ENCODE results near the gene GUK1. TPM values are rescaled to one million over a fixed set of nuclear protein-coding genes. Genes with fewer than 3 reads are reported as not detected.
A peak's percentile ranks its signal among the peaks of the same experiment; 100 is the strongest.

GUK1 gene
- total RNA-seq, 2 experiments from 2014 or later, result 289 to 327 TPM

DNA sequence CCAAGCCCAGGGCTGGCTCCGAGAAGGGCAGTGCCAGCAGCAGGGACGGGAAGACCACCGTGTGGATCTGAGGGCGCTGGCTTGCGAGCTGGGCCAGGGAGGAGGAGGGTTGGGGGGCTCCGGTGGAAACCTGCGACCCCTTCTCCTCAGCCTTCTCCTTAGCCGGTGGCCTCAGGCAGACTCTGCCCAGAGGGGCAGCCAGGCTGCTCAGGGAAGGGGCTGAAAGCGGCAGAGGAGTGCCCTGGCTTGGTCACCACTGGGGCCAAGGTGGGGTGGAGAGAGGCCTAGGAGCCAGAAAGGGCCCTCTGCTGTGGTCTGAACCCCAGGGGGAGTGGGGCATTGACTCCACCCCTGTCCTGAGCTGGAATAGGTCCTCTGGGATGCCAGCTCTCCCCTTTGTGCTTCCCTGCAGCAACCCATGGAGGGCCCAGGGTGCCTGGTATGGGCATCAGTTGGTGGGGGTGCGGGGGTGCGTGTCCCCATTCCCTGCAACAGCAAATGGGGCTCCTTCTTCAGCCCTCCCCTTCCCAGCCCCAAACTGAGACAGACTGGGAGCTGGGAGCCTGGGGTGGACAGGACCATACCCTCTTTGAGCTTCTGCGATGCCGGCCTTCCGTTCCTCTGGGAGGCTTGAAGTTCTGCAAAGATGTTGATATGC is 19.1 kb downstream of the GUK1 start:
- no peak for ATAC-seq (ENCODE audit: low read depth)
- no peaks in the 10 kb centered on the region for H3K27me3 Mint-ChIP-seq
- no peak for DNase-seq
- H3K4me3 Mint-ChIP-seq, result no peak overlapping the region
- POLR2A ChIA-PET, result interaction anchor here (0.6 to 0.8 kb wide), 2 partner anchors 19 to 21 kb away, joined by 3 to 4 read pairs; no protein-coding TSS in a partner anchor
- no peaks in the 10 kb centered on the region for H3K36me3 Mint-ChIP-seq
- H3K27ac Mint-ChIP-seq, result no peak overlapping the region
- peaks cover 30% of the 10 kb centered on the region for H3K4me1 Mint-ChIP-seq
- no peaks in the 10 kb centered on the region for H3K9me3 Mint-ChIP-seq

DNA sequence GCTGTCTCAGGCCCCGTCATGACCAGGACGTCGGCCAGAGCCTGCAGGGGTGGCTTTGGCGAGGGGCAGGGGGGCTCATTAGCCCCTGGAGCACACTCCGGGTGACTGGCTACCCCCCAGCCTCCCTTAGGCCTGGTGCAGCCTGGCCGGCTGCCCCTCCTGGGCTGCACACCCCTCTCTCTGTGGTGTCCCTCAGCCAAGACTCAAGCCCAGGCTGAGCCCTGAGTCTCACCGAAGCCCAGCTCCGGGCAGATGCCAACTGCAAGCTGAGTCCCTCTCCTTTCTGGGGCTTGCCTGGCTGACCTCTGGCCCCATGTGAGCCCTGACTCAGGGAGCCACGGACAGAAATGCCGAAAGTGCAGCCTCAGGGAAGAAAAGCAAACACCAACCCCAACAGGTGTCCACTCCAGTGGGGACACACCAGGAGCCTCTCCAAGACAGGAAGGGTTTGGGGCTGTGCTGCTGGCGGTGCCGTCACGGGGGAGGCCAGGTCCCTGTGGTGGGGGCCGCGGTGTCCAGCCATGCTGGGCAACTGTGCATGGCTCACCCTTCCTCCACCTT is 20.2 kb downstream of the GUK1 start:
- Mint-ChIP-seq H3K27me3 (no peaks in the 10 kb centered on the region), H3K9me3 (no peaks in the 10 kb centered on the region), H3K4me3 (no peak overlapping the region), H3K27ac (no peak overlapping the region), H3K36me3 (no peaks in the 10 kb centered on the region), H3K4me1 (peaks cover 35% of the 10 kb centered on the region)
- DNase-seq (no peak), ATAC-seq (ENCODE audit: low read depth) (no peak)
- POLR2A ChIA-PET, result interaction anchor here (1.3 kb wide), 1 partner anchor 20 kb away, joined by 6 read pairs; no protein-coding TSS in a partner anchor

DNA sequence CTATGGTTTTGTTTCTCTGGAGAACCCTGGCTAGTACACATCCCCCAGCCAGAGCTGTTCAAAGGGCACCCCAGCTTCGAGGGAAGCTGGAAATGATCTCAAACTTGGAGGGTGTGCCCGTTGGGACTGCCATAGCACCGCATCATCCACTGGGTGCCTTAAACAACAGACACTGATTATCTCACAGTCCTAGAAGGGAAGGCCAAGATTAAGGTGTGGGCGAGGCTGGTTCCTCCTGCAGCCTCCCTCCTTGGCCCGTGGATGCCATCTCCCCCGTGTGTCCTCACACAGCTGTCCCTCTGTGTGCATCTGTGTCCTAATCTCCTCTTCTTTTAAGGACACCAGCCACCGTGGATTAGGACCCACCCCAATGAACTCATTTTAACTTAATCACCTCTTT is 21.3 kb downstream of the GUK1 start:
- Mint-ChIP-seq H3K9me3 (no peaks in the 10 kb centered on the region), H3K4me1 (peaks cover 32% of the 10 kb centered on the region), H3K27me3 (no peaks in the 10 kb centered on the region), H3K4me3 (no peak overlapping the region), H3K27ac (peak overlapping the region; percentile 75), H3K36me3 (no peaks in the 10 kb centered on the region)
- DNase-seq (no peak), ATAC-seq (ENCODE audit: low read depth) (no peak)
- POLR2A ChIA-PET, result interaction anchor here (1.3 to 2.9 kb wide), 2 partner anchors 19 to 21 kb away, joined by 6 to 13 read pairs; no protein-coding TSS in a partner anchor

- Mint-ChIP-seq H3K27ac (peak overlapping the region; percentile 75), H3K9me3 (no peaks in the 10 kb centered on the region), H3K36me3 (no peaks in the 10 kb centered on the region), H3K4me3 (no peak overlapping the region), H3K27me3 (no peaks in the 10 kb centered on the region), H3K4me1 (peaks cover 35% of the 10 kb centered on the region)
- POLR2A ChIA-PET, result interaction anchor here (1.0 to 2.9 kb wide), 5 partner anchors 11 to 302 kb away, joined by 3 to 13 read pairs (median 4); partner anchors contain the start of gene GUK1
- ATAC-seq (ENCODE audit: low read depth), result no peak
- no peak for DNase-seq
These were observed 21.8 kb downstream of the GUK1 start for GRCh38 chr1:228161866-228162265.

GRCh38 chr1:228162286-228163006 is 22.4 kb downstream of the GUK1 start:
- peaks cover 32% of the 10 kb centered on the region for H3K4me1 Mint-ChIP-seq
- DNase-seq, result no peak
- H3K9me3 Mint-ChIP-seq, result no peaks in the 10 kb centered on the region
- H3K4me3 Mint-ChIP-seq, result peak overlapping the region; percentile 10
- no peaks in the 10 kb centered on the region for H3K36me3 Mint-ChIP-seq
- POLR2A ChIA-PET, result interaction anchor here (1.0 to 2.9 kb wide), 4 partner anchors 12 to 302 kb away, joined by 3 to 13 read pairs (median 4); partner anchors contain the start of gene GUK1
- peak overlapping the region; percentile 75 for H3K27ac Mint-ChIP-seq
- no peaks in the 10 kb centered on the region for H3K27me3 Mint-ChIP-seq
- ATAC-seq (ENCODE audit: low read depth), result no peak

GRCh38 chr1:228163007-228163753 is 23.1 kb downstream of the GUK1 start:
- H3K9me3 Mint-ChIP-seq, result no peaks in the 10 kb centered on the region
- no peaks in the 10 kb centered on the region for H3K27me3 Mint-ChIP-seq
- no peak for DNase-seq
- H3K27ac Mint-ChIP-seq, result peak overlapping the region; percentile 75
- POLR2A ChIA-PET, result interaction anchor here (0.6 to 2.9 kb wide), 5 partner anchors 10 to 57 kb away, joined by 3 to 13 read pairs (median 4); partner anchors contain the start of gene GUK1
- H3K4me3 Mint-ChIP-seq, result no peak overlapping the region
- H3K4me1 Mint-ChIP-seq, result peaks cover 33% of the 10 kb centered on the region
- no peaks in the 10 kb centered on the region for H3K36me3 Mint-ChIP-seq
- no peak for ATAC-seq (ENCODE audit: low read depth)

DNA sequence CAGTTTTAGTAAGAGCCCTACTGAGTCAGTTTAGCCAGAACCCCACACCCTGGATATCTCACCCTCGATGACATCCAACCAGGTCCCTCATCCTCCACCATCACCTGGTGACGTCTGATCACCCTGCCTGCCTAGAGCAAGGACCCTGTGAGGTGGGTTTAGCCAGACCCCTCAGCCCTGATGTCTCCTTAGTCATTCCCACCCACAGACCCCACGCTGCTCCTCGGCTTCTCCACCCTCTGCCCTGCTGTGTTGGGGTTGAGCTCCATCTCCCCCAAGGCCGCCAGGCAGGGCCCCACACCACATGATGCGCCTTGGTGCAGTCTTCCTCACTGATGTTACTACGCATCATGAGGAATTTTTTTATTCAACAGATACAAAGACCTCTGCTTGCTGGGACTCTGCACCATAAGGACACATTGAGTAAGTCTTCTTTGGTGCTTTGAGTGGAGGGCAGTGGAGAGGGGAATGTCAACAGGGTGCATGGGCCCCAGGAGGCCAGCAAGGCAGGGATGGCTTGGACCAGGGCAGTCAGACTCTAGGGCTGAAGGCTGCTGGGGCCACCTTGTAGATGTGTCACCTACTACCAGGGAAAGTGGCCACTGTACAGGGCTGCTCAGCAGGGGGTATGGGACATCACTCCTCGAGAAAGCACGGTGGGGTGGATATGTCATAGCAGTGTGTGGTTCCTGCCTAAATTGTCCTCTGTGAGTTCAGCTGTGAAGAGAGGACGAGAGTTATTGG is 23.9 kb downstream of the GUK1 start:
- POLR2A ChIA-PET, result interaction anchor here (0.6 to 3.3 kb wide), 7 partner anchors 10 to 82 kb away, joined by 3 to 62 read pairs (median 9); partner anchors contain the start of genes ARF1 and GUK1
- peaks cover 33% of the 10 kb centered on the region for H3K4me1 Mint-ChIP-seq
- peak overlapping the region; percentile 74 for H3K4me3 Mint-ChIP-seq
- no peak for ATAC-seq (ENCODE audit: low read depth)
- H3K27ac Mint-ChIP-seq, result peak overlapping the region; percentile 96
- H3K36me3 Mint-ChIP-seq, result no peaks in the 10 kb centered on the region
- H3K27me3 Mint-ChIP-seq, result no peaks in the 10 kb centered on the region
- no peaks in the 10 kb centered on the region for H3K9me3 Mint-ChIP-seq
- DNase-seq, result no peak

- peak overlapping the region; percentile 96 for H3K27ac Mint-ChIP-seq
- DNase-seq, result no peak
- peaks cover 34% of the 10 kb centered on the region for H3K4me1 Mint-ChIP-seq
- no peak for ATAC-seq (ENCODE audit: low read depth)
- peak overlapping the region; percentile 94 for H3K4me3 Mint-ChIP-seq
- POLR2A ChIA-PET, result interaction anchor here (1.0 to 3.3 kb wide), 14 partner anchors 8 to 322 kb away, joined by 3 to 62 read pairs (median 7); partner anchors contain the start of genes ARF1, GUK1, MRPL55 and TRIM11
- no peaks in the 10 kb centered on the region for H3K27me3 Mint-ChIP-seq
- no peaks in the 10 kb centered on the region for H3K36me3 Mint-ChIP-seq
- H3K9me3 Mint-ChIP-seq, result no peaks in the 10 kb centered on the region
These were observed 24.7 kb downstream of the GUK1 start for GRCh38 chr1:228164561-228165371.

- peaks cover 33% of the 10 kb centered on the region for H3K4me1 Mint-ChIP-seq
- DNase-seq (peak; percentile 100), ATAC-seq (ENCODE audit: low read depth) (peak; percentile 88)
- H3K9me3 Mint-ChIP-seq, result no peaks in the 10 kb centered on the region
- peak within 1 kb of the TSS; percentile 94 for H3K4me3 Mint-ChIP-seq
- POLR2A ChIA-PET, result interaction anchor here (0.7 to 3.3 kb wide), 16 partner anchors 9 to 321 kb away, joined by 3 to 62 read pairs (median 7); partner anchors contain the start of genes ARF1, GUK1, MRPL55 and TRIM11
- H3K27me3 Mint-ChIP-seq, result no peaks in the 10 kb centered on the region
- no peaks in the 10 kb centered on the region for H3K36me3 Mint-ChIP-seq
- H3K27ac Mint-ChIP-seq, result peak within 1 kb of the TSS; percentile 96
These were observed 25.5 kb downstream of the GUK1 start, which contains the start of gene IBA57 for GRCh38 chr1:228165372-228166169. Gene IBA57 (plus strand): TSS chr1:228165804. CDS start chr1:228165817, 13 bp downstream.

- H3K36me3 Mint-ChIP-seq, result no peaks in the 10 kb centered on the region
- no peaks in the 10 kb centered on the region for H3K9me3 Mint-ChIP-seq
- H3K4me1 Mint-ChIP-seq, result peaks cover 31% of the 10 kb centered on the region
- DNase-seq, result no peak
- POLR2A ChIA-PET, result interaction anchor here (0.8 to 3.3 kb wide), 10 partner anchors 10 to 297 kb away, joined by 3 to 62 read pairs (median 7); partner anchors contain the start of genes GUK1 and TRIM11
- H3K27ac Mint-ChIP-seq, result peak overlapping the region; percentile 94
- peak; percentile 2 for ATAC-seq (ENCODE audit: low read depth)
- peak overlapping the region; percentile 86 for H3K4me3 Mint-ChIP-seq
- no peaks in the 10 kb centered on the region for H3K27me3 Mint-ChIP-seq
These were observed 26.3 kb downstream of the GUK1 start for GRCh38 chr1:228166170-228166936.

Measured in activated naive CD8-positive, alpha-beta T cell treated with anti-CD3 and anti-CD28 coated beads, Interleukin-2, amount 10 ng/mL, durations not matched to agents 7 days and 5 days (primary cell).